HepG2 (cell line): ENCODE measurements around the gene STUM. TPM values are rescaled to one million over a fixed set of nuclear protein-coding genes. Genes with fewer than 3 reads are reported as not detected.
"Not testable (repeated sequence)": the region's sequence is repeated elsewhere in the genome, so short reads cannot be mapped to it uniquely, and the experiment has no call there.

Experiments used
- ATAC-seq: fragments of 200-7000 bp; cut with Tn5 transposase; 3 replicates; pipeline ENCODE4 v1.9.1; 2020; ENCODE audit warnings: mild to moderate bottlenecking, moderate library complexity
- BruUV-seq: library from RNA; stranded (reverse); fragments of 400-500 nt; replicated peaks from 2 replicates; lab custom pipeline; 2021; lab: Mats Ljungman, UMichigan
- CTCF ChIA-PET: fragments of 300-600 bp; formaldehyde crosslinking; extraction: SDS; loops from one replicate; lab custom pipeline; 2021; ENCODE audit warnings: low total read pairs, inconsistent platforms, low intra/inter-chr PET ratio; lab: Yijun Ruan, JAX
- POLR2A ChIA-PET: fragments of 350-600 bp; sonication (Branson Sonifier 250); formaldehyde crosslinking; loops from one replicate; lab custom pipeline; 2020; ENCODE audit warnings: antibody characterized with exemption, inconsistent platforms; lab: Yijun Ruan, JAX
- DNase-seq: peaks from one replicate; pipeline ENCODE4 v3.0.0-alpha.2; 2015; ENCODE audit warnings: low spot score
- FAIRE-seq: peaks from 3 replicates; lab custom pipeline; 2011; peaks lifted over from hg19 to GRCh38; lab: Jason Lieb, UNC
- H2AFZ ChIP-seq: one replicate; pipeline ENCODE4 v1.6.1; 2011; ENCODE audit warnings: low read length, inconsistent platforms
- H3K27ac ChIP-seq: fragments of 300-600 bp; 3 replicates; pipeline ENCODE4 v1.8.0; 2011; ENCODE audit warnings: mixed run types, mild to moderate bottlenecking, mixed read lengths, low read length, inconsistent platforms; ENCODE audit not compliant: insufficient read depth; ENCODE audit errors: extremely low read length
- H3K27me3 ChIP-seq, 2 experiments: fragments of 200-600 bp in 1 of 2; 2 replicates in 1 of 2; 3 replicates in 1 of 2; pipeline versions ENCODE4 v1.6.0 to v1.8.0; 2011; ENCODE audit warnings: low read length in 2 of 2, mild to moderate bottlenecking in 2 of 2, moderate library complexity in 2 of 2, inconsistent platforms in 1 of 2; ENCODE audit not compliant: insufficient read depth in 2 of 2, control insufficient read depth in 1 of 2
- H3K36me3 ChIP-seq, 2 experiments: fragments of 200-600 bp in 1 of 2; replicated peaks in 1 of 2; 2 replicates in 1 of 2; 3 replicates in 1 of 2; pipeline versions ENCODE4 v1.5.1 to v1.8.0; 2011; ENCODE audit warnings: low read length in 2 of 2, inconsistent platforms in 1 of 2; ENCODE audit not compliant: insufficient read depth in 2 of 2, control insufficient read depth in 1 of 2
- H3K4me1 ChIP-seq: 2 replicates; pipeline ENCODE4 v1.5.1; 2012; ENCODE audit warnings: low read length, inconsistent platforms; ENCODE audit not compliant: insufficient read depth
- H3K4me2 ChIP-seq: 2 replicates; pipeline ENCODE4 v1.6.0; 2011; ENCODE audit warnings: low read depth, low read length, inconsistent platforms
- H3K4me3 ChIP-seq, 3 experiments: fragments of 200-600 bp in 1 of 3; sonication (generic), shearing (Covaris generic) in 1 of 3; replicated peaks in 1 of 3; 2 replicates each; pipeline ENCODE4 v1.5.1; 2011 to 2016; ENCODE audit warnings: low read length in 3 of 3, inconsistent platforms in 2 of 3, low read depth in 2 of 3, mild to moderate bottlenecking in 2 of 3, control low read depth in 1 of 3, mixed read lengths in 1 of 3; ENCODE audit not compliant: insufficient read depth in 1 of 3
- H3K79me2 ChIP-seq: one replicate; pipeline ENCODE4 v1.6.1; 2011; ENCODE audit warnings: low read length, inconsistent platforms; ENCODE audit not compliant: insufficient read depth
- H3K9ac ChIP-seq: 2 replicates; pipeline ENCODE4 v1.6.0; 2011; ENCODE audit warnings: mild to moderate bottlenecking, low read depth, low read length, inconsistent platforms; ENCODE audit not compliant: insufficient read depth
- H3K9me3 ChIP-seq: 2 replicates; pipeline ENCODE4 v1.5.1; 2012; ENCODE audit warnings: mild to moderate bottlenecking, low read length
- H4K20me1 ChIP-seq: 2 replicates; pipeline ENCODE4 v1.6.0; 2011; ENCODE audit warnings: inconsistent platforms, mild to moderate bottlenecking, low read length, moderate library complexity; ENCODE audit not compliant: insufficient read depth
- MAFK ChIP-seq, 2 experiments: IDR thresholded peaks in 1 of 2; conservative IDR thresholded peaks in 1 of 2; 2 replicates each; pipeline ENCODE4 v1.6.1; 2011; ENCODE audit warnings: improper control_type of control experiment in 2 of 2, low read length in 2 of 2
- TP53 ChIP-seq: sonication (generic); formaldehyde crosslinking; conservative IDR thresholded peaks from 2 replicates; pipeline ENCODE4 v1.4.0; 2020; ENCODE audit warnings: missing genetic modification reagents
- YEATS2 ChIP-seq: sonication (generic); formaldehyde crosslinking; IDR thresholded peaks from 2 replicates; pipeline ENCODE4 v1.4.0; 2020; ENCODE audit warnings: missing genetic modification reagents, borderline replicate concordance
- ZNF382 ChIP-seq: sonication (generic); formaldehyde crosslinking; IDR thresholded peaks from 2 replicates; pipeline ENCODE4 v1.5.0; 2020; ENCODE audit warnings: missing genetic modification reagents, mild to moderate bottlenecking, borderline replicate concordance
- WGBS: methylation state at CpG from one replicate; pipeline ENCODE4 v1.1.6; 2017; ENCODE audit warnings: low lambda C conversion rate; 5-methylcytosine and 5-hydroxymethylcytosine counted together
- in situ Hi-C: cut with HindIII; loops from 2 replicates; pipeline ENCODE4 v1.10.0; 2017; ENCODE audit warnings: low pct_unique_long_range_greater_than_20kb; ENCODE audit not compliant: extremely low pct_ligation_motif_present
- intact Hi-C: fragments of 100-400 bp; cut with micrococcal nuclease; formaldehyde crosslinking; loops from one replicate; pipeline ENCODE4 v1.10.0; 2022; ENCODE audit not compliant: unreplicated experiment
- polyA plus RNA-seq, 8 experiments: library from polyadenylated mRNA; depleted of rRNA in 3 of 8; stranded (reverse) in 7 of 8; unstranded in 1 of 8; fragments of >200 nt; fragmentation: Illumina TruSeq in 4 of 8; extraction: Trizol in 4 of 8; gene quantifications; 2 replicates each; pipeline versions ENCODE4 v1.2.1 to v1.2.3, GENCODE V29; 2011 to 2016; ENCODE audit warnings: low read depth in 4 of 8, missing spikeins in 1 of 8, mixed read lengths in 1 of 8; ENCODE audit not compliant: insufficient read depth in 1 of 8
- total RNA-seq, 5 experiments: library from RNA; depleted of rRNA; stranded (reverse); fragments of >200 nt; fragmentation: Illumina TruSeq; extraction: Trizol; gene quantifications; 2 replicates each; pipeline ENCODE4 v1.2.3, GENCODE V29; 2016; ENCODE audit warnings: low read depth in 1 of 5
- TF ChIP-seq, protein P1 (sequence below): sonication (generic); formaldehyde crosslinking; IDR thresholded peaks from 2 replicates; pipeline ENCODE4 v1.4.0; 2020; ENCODE audit warnings: missing genetic modification reagents, low read depth, mild to moderate bottlenecking, borderline replicate concordance

The STUM gene
- total and polyA plus RNA-seq, 2 of the 13 experiments (the other 11 are each of a cell fraction or from before 2014, with no cell fraction given): not detected

DNA sequence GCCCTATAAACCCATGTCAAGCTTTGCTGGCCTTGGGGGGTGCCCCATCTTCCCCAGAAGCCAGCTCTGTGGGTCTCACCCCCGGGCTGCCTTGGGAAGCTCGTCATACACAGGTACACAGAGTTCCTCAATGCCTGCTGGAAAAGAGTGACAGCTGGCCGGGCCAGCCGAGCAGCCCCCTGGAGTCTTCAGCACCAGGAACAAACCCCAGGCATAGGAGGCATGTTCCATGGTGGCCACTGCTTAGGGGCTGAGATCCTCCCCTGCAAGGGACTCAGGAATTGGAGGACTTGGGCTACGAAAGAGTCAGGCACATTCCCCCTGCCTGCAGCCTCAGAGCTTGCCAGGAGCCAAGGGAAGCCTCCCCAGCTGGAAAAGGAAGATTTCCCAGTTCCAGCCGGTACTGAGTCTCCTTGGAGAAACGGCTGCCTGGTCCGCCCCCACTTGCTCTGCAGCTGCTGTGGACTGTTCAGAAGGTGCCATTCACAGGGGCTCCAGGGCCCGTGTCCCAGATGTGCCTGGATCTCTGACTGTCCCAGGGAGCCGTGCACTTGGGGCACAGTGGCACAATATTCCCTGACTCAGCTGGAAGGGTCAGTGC, 89.5 kb downstream of the STUM start:
- FAIRE-seq (no peak), ATAC-seq (peak; percentile 6; the same call in 2 of the 3 replicates)
- Histone ChIP-seq H3K4me1 (no peaks in the 10 kb centered on the region), H4K20me1 (no peaks in the 10 kb centered on the region), H3K4me2 (no peak overlapping the region), H3K27me3 (peaks cover 5 to 78% of the 10 kb centered on the region in 2 experiments), H3K79me2 (no peaks in the 10 kb centered on the region), H3K27ac (no peak overlapping the region)
- intact Hi-C loops: loop anchor here (10.0 kb wide), 1 partner anchor 797 kb away; no protein-coding TSS in a partner anchor
- no CpG with 5 or more reads among the region's 10 CpGs for WGBS
- TF ChIP-seq, protein P1, sequence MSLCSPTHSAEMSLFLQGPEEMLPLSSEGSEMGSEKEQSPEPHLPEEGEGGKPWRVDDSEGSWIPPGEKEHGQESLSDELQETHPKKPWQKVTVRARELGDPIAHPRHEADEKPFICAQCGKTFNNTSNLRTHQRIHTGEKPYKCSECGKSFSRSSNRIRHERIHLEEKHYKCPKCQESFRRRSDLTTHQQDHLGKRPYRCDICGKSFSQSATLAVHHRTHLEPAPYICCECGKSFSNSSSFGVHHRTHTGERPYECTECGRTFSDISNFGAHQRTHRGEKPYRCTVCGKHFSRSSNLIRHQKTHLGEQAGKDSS (CRISPR knock-in tag): no peak
- TF ChIP-seq MAFK (conservative IDR thresholded peaks at IDR 0.05 in 1 of 2, IDR thresholded peaks at IDR 0.05 in 1 of 2; ENCODE audit: low read length in 2 of 2): 0 out of 4 replicates have a peak, but pooled peaks of 1 of the 2 experiments have one; percentile 11
- TF ChIP-seq, all 625 proteins: peak for 1
- no TSS peak for BruUV-seq
- no peaks in the 10 kb centered on the region for H3K9me3 ChIP-seq
- in situ Hi-C loops: loop anchor here (10.0 kb wide), 1 partner anchor 797 kb away; no protein-coding TSS in a partner anchor
- no peak overlapping the region for H3K4me3 ChIP-seq
- no peak overlapping the region for H2AFZ ChIP-seq
- H3K36me3 ChIP-seq: no peaks in the 10 kb centered on the region
- no peak for DNase-seq
- H3K9ac ChIP-seq: no peak overlapping the region
- POLR2A ChIA-PET: no interaction called here
- CTCF ChIA-PET: no interaction called here

DNA sequence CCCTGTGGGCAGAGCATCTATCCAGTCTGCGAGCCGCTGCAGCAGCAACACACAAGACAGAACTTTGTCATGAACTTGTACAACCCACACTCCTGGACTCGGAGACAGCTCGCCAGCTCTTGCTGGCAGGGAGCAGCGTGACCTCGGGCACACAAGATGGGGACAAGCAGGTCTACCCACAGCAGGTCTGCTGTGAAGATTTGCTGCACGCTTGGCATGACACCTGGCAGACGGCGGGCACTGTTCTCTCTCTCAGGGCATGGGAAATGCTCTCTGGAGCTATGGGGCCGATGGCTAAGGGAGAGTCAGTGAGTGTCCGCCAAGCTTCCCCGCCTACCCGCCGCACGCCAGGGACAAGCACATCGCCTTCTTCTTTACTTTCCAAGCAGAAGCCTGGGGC, 90.0 kb downstream of the STUM start:
- Histone ChIP-seq H3K9ac (no peak overlapping the region), H3K36me3 (no peaks in the 10 kb centered on the region), H3K27ac (no peak overlapping the region), H3K4me3 (no peak overlapping the region), H3K4me2 (no peak overlapping the region), H3K9me3 (no peaks in the 10 kb centered on the region), H2AFZ (no peak overlapping the region), H3K27me3 (peaks cover 5 to 73% of the 10 kb centered on the region in 2 experiments), H3K79me2 (no peaks in the 10 kb centered on the region), H4K20me1 (no peaks in the 10 kb centered on the region), H3K4me1 (no peaks in the 10 kb centered on the region)
- intact Hi-C loops (loop anchor here (10.0 kb wide), 1 partner anchor 796 kb away; no protein-coding TSS in a partner anchor), in situ Hi-C loops (loop anchor here (10.0 kb wide), 1 partner anchor 796 kb away; no protein-coding TSS in a partner anchor)
- ATAC-seq (no peak), FAIRE-seq (no peak), DNase-seq (no peak)
- no TSS peak for BruUV-seq
- TF ChIP-seq ZNF382: no peak
- TF ChIP-seq TP53 (CRISPR knock-in tag): no peak
- no peak for TF ChIP-seq YEATS2
- POLR2A ChIA-PET: no interaction called here
- WGBS: 86% methylated on average over 9 of the region's 16 CpGs
- CTCF ChIA-PET: no interaction called here

DNA sequence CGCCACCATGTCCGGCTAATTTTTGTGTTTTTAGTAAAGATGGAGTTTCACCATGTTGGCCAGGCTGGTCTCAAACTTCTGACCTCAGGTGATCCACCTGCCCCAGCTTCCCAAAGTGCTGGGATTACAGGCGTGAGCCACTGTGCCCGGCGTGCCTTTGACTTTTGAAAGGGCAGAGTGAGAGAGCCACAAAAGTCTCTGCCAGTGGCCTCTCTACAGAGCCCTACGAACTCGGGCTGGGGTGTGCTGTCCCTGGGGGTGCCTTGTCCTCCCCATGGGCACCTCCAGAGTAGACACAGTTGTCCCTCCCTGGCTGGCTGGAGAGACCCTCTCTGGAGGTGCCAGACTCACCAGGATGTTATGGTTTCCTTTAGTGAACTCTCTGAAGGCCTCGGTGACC, 90.6 kb downstream of the STUM start:
- H3K27ac ChIP-seq, ATAC-seq, CTCF ChIA-PET, H4K20me1 ChIP-seq, POLR2A ChIA-PET, DNase-seq, H3K4me1 ChIP-seq, H3K4me2 ChIP-seq, H3K79me2 ChIP-seq, H3K4me3 ChIP-seq, H3K9me3 ChIP-seq, H3K9ac ChIP-seq, BruUV-seq, H2AFZ ChIP-seq, H3K36me3 ChIP-seq, FAIRE-seq: not testable (repeated sequence)
- H3K27me3 ChIP-seq: peaks cover 6 to 73% of the 10 kb centered on the region in 2 experiments; a peak in 4 of 5 replicates
- 76% methylated on average over 6 of the region's 8 CpGs for WGBS
- in situ Hi-C loops (loop anchor here (10.0 kb wide), 1 partner anchor 796 kb away; no protein-coding TSS in a partner anchor), intact Hi-C loops (loop anchor here (10.0 kb wide), 1 partner anchor 796 kb away; no protein-coding TSS in a partner anchor)
